Hepatocyte (in vitro differentiated cells): ENCODE results near the gene DBH. TPM values are rescaled to one million over a fixed set of nuclear protein-coding genes. Genes with fewer than 3 reads are reported as not detected.

Experiments
- DNase-seq: peaks from one replicate; pipeline ENCODE4 v3.0.0-alpha.2; 2016; ENCODE audit warnings: low spot score
- H2AFZ ChIP-seq: fragments of 200-600 bp; sonication (generic); 2 replicates; pipeline ENCODE4 v1.6.0; 2016; ENCODE audit warnings: antibody characterized with exemption, mild to moderate bottlenecking
- H3K27ac ChIP-seq: fragments of 200-600 bp; sonication (generic); 2 replicates; pipeline ENCODE4 v1.5.1; 2016; ENCODE audit warnings: mild to moderate bottlenecking
- H3K27me3 ChIP-seq: fragments of 200-600 bp; sonication (generic); 2 replicates; pipeline ENCODE4 v1.6.1; 2016
- H3K36me3 ChIP-seq: fragments of 200-600 bp; sonication (generic); replicated peaks from 2 replicates; pipeline ENCODE4 v1.5.1; 2016; ENCODE audit warnings: low read depth; ENCODE audit not compliant: insufficient read depth
- H3K4me1 ChIP-seq: fragments of 200-600 bp; sonication (generic); 2 replicates; pipeline ENCODE4 v1.5.1; 2016; ENCODE audit warnings: mild to moderate bottlenecking, moderate library complexity; ENCODE audit not compliant: insufficient read depth
- H3K4me2 ChIP-seq: fragments of 200-600 bp; sonication (generic); 2 replicates; pipeline ENCODE4 v1.6.0; 2016
- H3K4me3 ChIP-seq: fragments of 200-600 bp; sonication (generic); 2 replicates; pipeline ENCODE4 v1.5.1; 2016; ENCODE audit warnings: mild to moderate bottlenecking
- H3K79me2 ChIP-seq: fragments of 200-600 bp; sonication (generic); 2 replicates; pipeline ENCODE4 v1.6.0; 2017; ENCODE audit warnings: mild to moderate bottlenecking
- H3K9me2 ChIP-seq: fragments of 200-600 bp; sonication (generic); replicated peaks from 2 replicates; pipeline ENCODE4 v1.6.0; 2017; ENCODE audit warnings: mild to moderate bottlenecking; ENCODE audit not compliant: insufficient read depth
- H3K9me3 ChIP-seq: fragments of 200-600 bp; sonication (generic); 2 replicates; pipeline ENCODE4 v1.5.1; 2016; ENCODE audit warnings: low read depth, mild to moderate bottlenecking
- H4K20me1 ChIP-seq: fragments of 200-600 bp; sonication (generic); 2 replicates; pipeline ENCODE4 v1.6.0; 2016; ENCODE audit warnings: mild to moderate bottlenecking; ENCODE audit not compliant: insufficient read depth, poor library complexity, severe bottlenecking
- EZH2 ChIP-seq: fragments of 200-600 bp; sonication (generic); IDR thresholded peaks from 2 replicates; pipeline ENCODE4 v1.6.1; 2016; ENCODE audit warnings: antibody characterized with exemption, mild to moderate bottlenecking, borderline replicate concordance
- EZH2phosphoT487 ChIP-seq: fragments of 200-600 bp; sonication (generic); IDR thresholded peaks from one replicate; pipeline ENCODE4 v1.6.1; 2018; ENCODE audit warnings: antibody characterized with exemption, mild to moderate bottlenecking, low read depth, moderate library complexity; ENCODE audit not compliant: unreplicated experiment, severe bottlenecking
- WGBS: methylation state at CpG from one replicate; pipeline ENCODE4 v1.1.6; 2016; ENCODE audit warnings: low lambda C conversion rate; ENCODE audit errors: missing lambda C conversion rate; 5-methylcytosine and 5-hydroxymethylcytosine counted together
- polyA plus RNA-seq: library from polyadenylated mRNA; unstranded; fragments of >200 nt; fragmentation: Nextera tagmentation; extraction: Ambion mirVana; gene quantifications from 2 replicates; pipeline ENCODE4 v1.2.1, GENCODE V29; 2016
- total RNA-seq: library from RNA; depleted of rRNA; stranded (reverse); fragments of >200 nt; gene quantifications from 2 replicates; pipeline ENCODE4 v1.2.3, GENCODE V29; 2014
- TF ChIP-seq, protein P1 (sequence below): fragments of 200-600 bp; sonication (generic); IDR thresholded peaks from 2 replicates; pipeline ENCODE4 v1.5.1; 2016; ENCODE audit warnings: antibody characterized with exemption, mild to moderate bottlenecking; ENCODE audit not compliant: poor library complexity

DBH gene
- total and polyA plus RNA-seq, 2 experiments from 2014 or later = 0.44 TPM; not detected in 1

DNA sequence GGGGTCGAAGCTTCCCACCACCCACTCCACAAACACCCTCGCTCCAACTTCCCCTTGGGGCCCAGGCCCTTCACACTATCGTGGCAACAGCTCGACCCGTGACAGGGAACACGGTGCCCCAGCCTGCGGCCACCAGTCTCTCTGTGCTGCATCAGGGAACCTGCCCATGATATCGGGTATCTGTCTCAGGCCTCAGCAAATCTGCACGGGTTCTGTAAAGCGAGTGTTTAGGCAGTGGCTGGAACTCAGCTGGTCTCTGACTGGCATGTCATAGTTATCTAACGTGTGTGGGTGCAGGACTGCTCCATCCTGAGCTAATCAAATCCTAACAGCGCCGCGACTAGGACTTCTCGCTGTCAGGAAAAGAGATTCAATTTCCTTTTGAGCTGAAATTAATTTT is 42.9 kb downstream of the DBH start:
- no peak overlapping the region for H2AFZ ChIP-seq
- no peak for DNase-seq
- no peaks in the 10 kb centered on the region for H3K9me2 ChIP-seq
- no peaks in the 10 kb centered on the region for H3K27me3 ChIP-seq
- TF ChIP-seq EZH2phosphoT487 = no peak
- TF ChIP-seq, protein P1, sequence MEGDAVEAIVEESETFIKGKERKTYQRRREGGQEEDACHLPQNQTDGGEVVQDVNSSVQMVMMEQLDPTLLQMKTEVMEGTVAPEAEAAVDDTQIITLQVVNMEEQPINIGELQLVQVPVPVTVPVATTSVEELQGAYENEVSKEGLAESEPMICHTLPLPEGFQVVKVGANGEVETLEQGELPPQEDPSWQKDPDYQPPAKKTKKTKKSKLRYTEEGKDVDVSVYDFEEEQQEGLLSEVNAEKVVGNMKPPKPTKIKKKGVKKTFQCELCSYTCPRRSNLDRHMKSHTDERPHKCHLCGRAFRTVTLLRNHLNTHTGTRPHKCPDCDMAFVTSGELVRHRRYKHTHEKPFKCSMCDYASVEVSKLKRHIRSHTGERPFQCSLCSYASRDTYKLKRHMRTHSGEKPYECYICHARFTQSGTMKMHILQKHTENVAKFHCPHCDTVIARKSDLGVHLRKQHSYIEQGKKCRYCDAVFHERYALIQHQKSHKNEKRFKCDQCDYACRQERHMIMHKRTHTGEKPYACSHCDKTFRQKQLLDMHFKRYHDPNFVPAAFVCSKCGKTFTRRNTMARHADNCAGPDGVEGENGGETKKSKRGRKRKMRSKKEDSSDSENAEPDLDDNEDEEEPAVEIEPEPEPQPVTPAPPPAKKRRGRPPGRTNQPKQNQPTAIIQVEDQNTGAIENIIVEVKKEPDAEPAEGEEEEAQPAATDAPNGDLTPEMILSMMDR = no peak
- no peak for TF ChIP-seq EZH2
- H3K79me2 ChIP-seq = no peaks in the 10 kb centered on the region
- H3K4me2 ChIP-seq = no peak overlapping the region
- H3K4me3 ChIP-seq = no peak overlapping the region
- no peaks in the 10 kb centered on the region for H3K36me3 ChIP-seq
- H3K9me3 ChIP-seq = no peaks in the 10 kb centered on the region
- 89% methylated on average over 15 of the region's 15 CpGs for WGBS
- H3K27ac ChIP-seq = no peak overlapping the region
- no peaks in the 10 kb centered on the region for H4K20me1 ChIP-seq
- H3K4me1 ChIP-seq = peaks cover 12% of the 10 kb centered on the region

DNA sequence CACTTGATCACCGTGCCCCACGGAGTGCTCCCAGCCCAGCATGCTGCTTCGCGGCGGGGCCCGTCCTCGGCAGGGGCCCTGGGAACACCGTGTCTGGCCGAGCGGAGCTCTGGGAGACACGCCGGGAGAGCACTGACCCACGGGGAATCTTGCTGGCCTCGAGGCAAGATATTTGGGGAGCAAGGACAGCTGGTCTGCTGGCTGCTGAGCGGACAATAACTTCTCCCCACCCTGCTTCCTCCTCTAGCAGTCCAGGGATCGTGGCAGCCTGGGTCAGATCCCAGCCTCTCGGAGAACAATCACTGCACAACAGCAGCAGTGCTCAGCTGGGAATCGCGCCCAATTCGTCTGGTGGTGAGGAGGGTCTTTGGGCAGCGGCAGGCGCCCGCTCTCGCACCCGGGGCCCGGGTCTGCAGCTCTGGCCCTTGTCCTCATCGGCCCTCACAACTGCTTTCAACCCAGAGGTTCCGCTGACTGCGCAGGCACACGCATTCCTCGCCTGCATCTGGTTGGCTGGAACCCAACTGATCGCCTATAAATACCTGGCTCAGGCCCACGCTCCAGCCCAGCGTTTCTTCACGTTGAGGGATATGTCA is 43.4 kb downstream of the DBH start:
- H3K4me3 ChIP-seq = no peak overlapping the region
- no peaks in the 10 kb centered on the region for H3K9me2 ChIP-seq
- no peaks in the 10 kb centered on the region for H3K27me3 ChIP-seq
- H2AFZ ChIP-seq = no peak overlapping the region
- 89% methylated on average over 32 of the region's 35 CpGs for WGBS
- no peak overlapping the region for H3K4me2 ChIP-seq
- H3K4me1 ChIP-seq = peaks cover 12% of the 10 kb centered on the region
- H3K27ac ChIP-seq = no peak overlapping the region
- H3K79me2 ChIP-seq = no peaks in the 10 kb centered on the region
- H4K20me1 ChIP-seq = no peaks in the 10 kb centered on the region
- H3K9me3 ChIP-seq = no peaks in the 10 kb centered on the region
- no peak for DNase-seq
- TF ChIP-seq EZH2phosphoT487 = no peak
- no peak for TF ChIP-seq EZH2
- TF ChIP-seq, protein P1 = no peak
- H3K36me3 ChIP-seq = no peaks in the 10 kb centered on the region

DNA sequence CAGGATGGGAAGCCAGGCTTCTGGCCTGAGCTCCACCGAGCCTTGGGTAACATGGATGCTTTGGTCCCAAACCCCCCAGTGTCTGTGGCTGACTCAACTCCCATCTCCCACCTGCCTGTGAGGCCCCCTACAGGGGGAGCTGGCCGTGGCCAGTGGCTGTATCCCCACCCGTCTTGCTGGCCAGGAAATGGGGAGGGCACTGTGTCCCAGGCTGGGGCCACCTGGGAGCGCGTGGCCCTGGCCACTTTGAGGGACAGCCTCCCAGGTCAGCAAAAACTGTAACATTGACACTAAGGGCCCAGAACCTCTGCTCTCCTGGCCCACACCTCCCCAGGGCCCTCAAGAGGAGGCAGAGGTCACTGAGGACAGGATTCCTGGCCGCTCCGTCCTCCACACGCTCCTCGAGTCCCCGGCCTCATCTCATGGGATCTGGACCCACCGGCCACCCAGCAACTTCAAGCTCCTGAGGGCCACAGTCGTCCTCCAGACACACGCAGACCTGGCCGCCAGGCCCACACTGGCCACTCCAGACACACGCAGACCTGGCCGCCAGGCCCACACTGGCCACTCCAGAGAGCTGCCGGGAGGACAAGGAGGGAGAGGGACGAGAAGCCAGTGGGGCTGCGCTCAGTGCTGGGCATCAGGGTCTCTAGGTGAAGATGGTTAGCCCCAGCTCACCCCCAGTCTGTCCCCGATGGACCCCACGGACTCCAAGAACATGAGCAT is 44.2 kb downstream of the DBH start:
- Histone ChIP-seq H2AFZ (no peak overlapping the region), H4K20me1 (no peaks in the 10 kb centered on the region), H3K27me3 (no peaks in the 10 kb centered on the region), H3K9me3 (no peaks in the 10 kb centered on the region), H3K27ac (no peak overlapping the region), H3K4me3 (no peak overlapping the region), H3K79me2 (no peaks in the 10 kb centered on the region), H3K4me2 (no peak overlapping the region), H3K9me2 (no peaks in the 10 kb centered on the region), H3K36me3 (no peaks in the 10 kb centered on the region), H3K4me1 (peaks cover 12% of the 10 kb centered on the region)
- WGBS = 93% methylated on average over 21 of the region's 21 CpGs
- DNase-seq = no peak
- TF ChIP-seq, protein P1 = no peak
- no peak for TF ChIP-seq EZH2
- TF ChIP-seq EZH2phosphoT487 = no peak
